Ishikawa (cell line): Measurements from ENCODE around the gene PUSL1.

Source experiments
- CREB1 ChIP-seq: IDR thresholded peaks from 2 replicates; pipeline ENCODE4 v1.6.1; 2012; ENCODE audit warnings: low read depth
- EGR1 ChIP-seq: IDR thresholded peaks from 2 replicates; pipeline ENCODE4 v1.6.1; 2012
- EP300 ChIP-seq: IDR thresholded peaks from 2 replicates; pipeline ENCODE4 v1.6.1; 2012; ENCODE audit warnings: borderline replicate concordance
- MAX ChIP-seq: IDR thresholded peaks from 2 replicates; pipeline ENCODE4 v1.6.1; 2012
- NFIC ChIP-seq: IDR thresholded peaks from 2 replicates; pipeline ENCODE4 v1.6.1; 2012
- REST ChIP-seq: IDR thresholded peaks from 2 replicates; pipeline ENCODE4 v1.6.1; 2012; ENCODE audit warnings: low read depth, mild to moderate bottlenecking
- TAF1 ChIP-seq: IDR thresholded peaks from 2 replicates; pipeline ENCODE4 v1.6.1; 2012; ENCODE audit warnings: low read depth, mild to moderate bottlenecking
- TCF12 ChIP-seq: IDR thresholded peaks from 2 replicates; pipeline ENCODE4 v1.6.1; 2012; ENCODE audit warnings: low read depth
- TEAD4 ChIP-seq: IDR thresholded peaks from 2 replicates; pipeline ENCODE4 v1.6.1; 2012
- USF1 ChIP-seq: IDR thresholded peaks from 2 replicates; pipeline ENCODE4 v1.6.1; 2012
- YY1 ChIP-seq: IDR thresholded peaks from 2 replicates; pipeline ENCODE4 v1.6.1; 2012; ENCODE audit warnings: low read depth

GRCh38 chr1:1344655-1345361 is 36.4 kb downstream of the PUSL1 start:
- TF ChIP-seq TAF1 = no peak
- TF ChIP-seq EP300 = no peak; the same call in 1 of the 2 replicates
- TF ChIP-seq USF1 = no peak
- TF ChIP-seq TCF12 = peak; percentile 64
- no peak for TF ChIP-seq MAX
- no peak for TF ChIP-seq REST
- no peak for TF ChIP-seq CREB1
- TF ChIP-seq EGR1 = no peak
- no peak for TF ChIP-seq YY1
- TF ChIP-seq TEAD4 = no peak
- TF ChIP-seq NFIC = no peak
